ENCODE data around the gene INSC.

INSC gene

DNA sequence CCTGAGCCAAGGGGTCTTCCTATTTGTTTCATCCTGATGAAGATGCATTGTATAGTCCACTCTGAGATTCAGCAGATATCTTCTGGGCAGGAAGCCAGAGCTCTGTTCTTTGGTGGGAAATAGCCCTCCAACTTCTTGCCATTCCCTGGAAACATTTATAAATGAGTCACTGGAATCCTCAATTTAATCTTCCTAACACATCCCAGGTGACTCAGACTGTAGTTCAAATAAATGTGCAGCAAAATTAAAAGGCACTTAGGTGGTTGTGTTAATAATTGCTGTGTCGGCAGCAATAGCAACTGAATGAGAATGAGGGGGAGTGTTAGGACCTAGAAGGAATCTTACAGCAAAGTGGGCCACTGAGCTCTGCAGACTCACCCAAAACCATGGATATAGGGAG lies 108.6 kb downstream of the INSC start:
- no peaks in the 10 kb centered on the region for H3K9me3 Mint-ChIP-seq
- H3K27me3 Mint-ChIP-seq: no peaks in the 10 kb centered on the region
- H3K36me3 Mint-ChIP-seq (ENCODE audit: low read depth): no peaks in the 10 kb centered on the region
- no peak overlapping the region for H3K27ac Mint-ChIP-seq
- H3K4me1 Mint-ChIP-seq (ENCODE audit: low read depth): no peaks in the 10 kb centered on the region
- no peak overlapping the region for H3K4me3 Mint-ChIP-seq
- no peak for DNase-seq

DNA sequence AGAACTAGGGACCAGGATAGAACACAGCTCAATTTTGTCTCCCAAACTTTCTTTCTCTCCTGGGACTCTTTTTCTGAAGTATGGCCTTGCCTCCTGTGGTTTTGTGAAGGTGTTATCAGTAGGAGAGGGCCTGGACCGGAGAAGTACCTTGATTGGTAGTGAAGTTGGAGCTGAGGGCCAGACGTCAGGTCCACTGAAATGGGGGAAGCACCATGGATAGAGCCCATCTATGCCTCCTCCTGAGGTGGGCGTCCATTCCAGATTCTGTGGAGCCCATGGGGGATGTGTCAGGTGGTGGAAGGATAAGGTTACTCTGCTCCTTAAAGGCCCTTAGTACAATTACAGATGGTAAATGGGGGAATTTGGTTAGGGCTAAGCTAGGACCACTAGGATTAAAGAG lies 109.7 kb downstream of the INSC start:
- no peaks in the 10 kb centered on the region for H3K4me1 Mint-ChIP-seq (ENCODE audit: low read depth)
- no peaks in the 10 kb centered on the region for H3K9me3 Mint-ChIP-seq
- peaks cover 3% of the 10 kb centered on the region for H3K27me3 Mint-ChIP-seq
- no peak for DNase-seq
- H3K27ac Mint-ChIP-seq: no peak overlapping the region
- no peaks in the 10 kb centered on the region for H3K36me3 Mint-ChIP-seq (ENCODE audit: low read depth)
- H3K4me3 Mint-ChIP-seq: no peak overlapping the region

DNA sequence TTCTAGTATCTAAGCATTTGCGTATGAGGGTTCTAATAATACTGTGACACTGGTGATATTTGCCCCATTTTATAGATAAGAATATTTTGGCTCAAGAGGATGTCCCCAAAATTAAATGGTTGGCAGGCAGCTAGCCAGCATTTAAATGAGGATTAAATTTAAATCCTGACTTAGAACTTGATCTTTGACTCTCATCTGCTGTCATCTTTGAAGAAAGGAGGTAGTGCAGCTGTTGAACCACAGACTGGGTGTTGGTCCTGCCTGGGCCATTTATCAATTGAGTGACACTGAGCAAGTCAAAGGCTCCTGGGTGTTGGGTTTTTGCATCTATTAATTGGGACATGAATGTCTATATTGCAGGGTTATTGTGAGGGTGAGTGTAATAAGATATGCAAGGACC lies 112.3 kb downstream of the INSC start:
- Mint-ChIP-seq H3K27me3 (peaks cover 3% of the 10 kb centered on the region), H3K36me3 (ENCODE audit: low read depth) (no peaks in the 10 kb centered on the region), H3K27ac (no peak overlapping the region), H3K9me3 (no peaks in the 10 kb centered on the region), H3K4me3 (no peak overlapping the region), H3K4me1 (ENCODE audit: low read depth) (no peaks in the 10 kb centered on the region)
- no peak for DNase-seq

DNA sequence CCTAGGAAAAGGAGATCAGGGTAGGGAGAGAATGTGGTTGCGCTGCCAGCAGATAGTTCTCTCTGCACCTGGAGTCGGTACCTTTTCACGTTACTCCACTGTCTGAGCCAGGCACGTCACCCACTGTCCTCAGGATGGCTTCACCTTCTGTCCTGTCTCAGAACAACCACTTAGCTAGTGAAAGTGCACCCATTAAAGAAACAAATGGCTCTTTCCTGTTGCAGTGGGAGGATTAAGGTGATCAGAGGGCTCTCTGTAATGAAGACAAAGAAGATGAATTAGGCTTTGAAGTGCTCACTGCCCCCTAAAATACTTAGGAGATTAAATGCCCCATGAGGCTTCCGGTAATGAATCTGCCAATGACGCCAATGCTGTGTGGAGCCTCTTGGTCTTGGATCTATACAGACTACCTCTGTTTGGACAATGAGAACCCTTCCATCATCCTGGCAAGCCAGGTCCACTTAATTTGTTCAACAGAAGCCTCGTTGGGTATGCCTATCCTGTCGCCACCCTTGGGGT lies 113.7 kb downstream of the INSC start:
- Mint-ChIP-seq H3K4me1 (ENCODE audit: low read depth) (no peaks in the 10 kb centered on the region), H3K27ac (no peak overlapping the region), H3K9me3 (no peaks in the 10 kb centered on the region), H3K36me3 (ENCODE audit: low read depth) (no peaks in the 10 kb centered on the region), H3K27me3 (peaks cover 3% of the 10 kb centered on the region), H3K4me3 (no peak overlapping the region)
- DNase-seq: no peak

DNA sequence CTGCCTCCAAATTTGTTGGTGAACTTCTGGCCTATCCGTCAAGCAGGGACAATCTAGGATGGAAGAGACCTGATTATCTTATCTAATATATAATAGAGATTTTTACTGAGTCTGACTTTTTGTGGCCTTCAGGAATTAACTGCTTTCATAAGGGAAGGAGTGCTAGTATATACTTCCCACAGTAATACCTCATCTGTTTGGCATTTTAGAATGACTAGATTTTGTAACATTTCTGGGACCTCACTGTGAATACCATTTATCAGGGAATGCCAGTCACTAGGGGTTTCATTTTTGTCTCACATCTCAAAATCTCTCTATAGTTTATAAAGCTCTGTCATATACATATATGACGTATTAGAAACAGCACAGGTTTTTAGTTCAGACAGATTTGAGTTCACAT lies 114.3 kb downstream of the INSC start:
- H3K27ac Mint-ChIP-seq: no peak overlapping the region
- no peak for DNase-seq
- no peak overlapping the region for H3K4me3 Mint-ChIP-seq
- no peaks in the 10 kb centered on the region for H3K9me3 Mint-ChIP-seq
- no peaks in the 10 kb centered on the region for H3K4me1 Mint-ChIP-seq (ENCODE audit: low read depth)
- no peaks in the 10 kb centered on the region for H3K36me3 Mint-ChIP-seq (ENCODE audit: low read depth)
- peaks cover 3% of the 10 kb centered on the region for H3K27me3 Mint-ChIP-seq

DNA sequence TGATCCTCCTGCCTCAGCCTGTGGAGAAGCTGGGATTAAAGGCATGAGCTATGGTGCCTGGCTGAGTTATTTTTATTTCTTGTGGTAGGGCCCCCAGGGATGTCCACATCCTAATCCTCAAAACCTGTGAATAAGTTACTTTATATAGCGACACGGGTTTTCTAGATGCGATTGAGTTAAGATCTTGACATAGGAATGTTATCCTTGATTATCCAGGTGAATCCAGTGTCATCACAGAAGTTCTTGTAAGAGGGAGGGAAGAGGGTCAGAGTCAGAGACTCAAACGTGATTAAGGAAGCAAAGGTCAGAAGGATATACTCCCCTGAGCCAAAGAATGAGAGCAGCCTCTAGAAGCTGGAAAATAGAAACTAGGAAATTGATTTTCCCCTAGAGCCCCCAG lies 117.8 kb downstream of the INSC start:
- Mint-ChIP-seq H3K36me3 (ENCODE audit: low read depth) (no peaks in the 10 kb centered on the region), H3K9me3 (no peaks in the 10 kb centered on the region), H3K4me1 (ENCODE audit: low read depth) (no peaks in the 10 kb centered on the region), H3K4me3 (no peak overlapping the region), H3K27me3 (peaks cover 6% of the 10 kb centered on the region), H3K27ac (no peak overlapping the region)
- no peak for DNase-seq

DNA sequence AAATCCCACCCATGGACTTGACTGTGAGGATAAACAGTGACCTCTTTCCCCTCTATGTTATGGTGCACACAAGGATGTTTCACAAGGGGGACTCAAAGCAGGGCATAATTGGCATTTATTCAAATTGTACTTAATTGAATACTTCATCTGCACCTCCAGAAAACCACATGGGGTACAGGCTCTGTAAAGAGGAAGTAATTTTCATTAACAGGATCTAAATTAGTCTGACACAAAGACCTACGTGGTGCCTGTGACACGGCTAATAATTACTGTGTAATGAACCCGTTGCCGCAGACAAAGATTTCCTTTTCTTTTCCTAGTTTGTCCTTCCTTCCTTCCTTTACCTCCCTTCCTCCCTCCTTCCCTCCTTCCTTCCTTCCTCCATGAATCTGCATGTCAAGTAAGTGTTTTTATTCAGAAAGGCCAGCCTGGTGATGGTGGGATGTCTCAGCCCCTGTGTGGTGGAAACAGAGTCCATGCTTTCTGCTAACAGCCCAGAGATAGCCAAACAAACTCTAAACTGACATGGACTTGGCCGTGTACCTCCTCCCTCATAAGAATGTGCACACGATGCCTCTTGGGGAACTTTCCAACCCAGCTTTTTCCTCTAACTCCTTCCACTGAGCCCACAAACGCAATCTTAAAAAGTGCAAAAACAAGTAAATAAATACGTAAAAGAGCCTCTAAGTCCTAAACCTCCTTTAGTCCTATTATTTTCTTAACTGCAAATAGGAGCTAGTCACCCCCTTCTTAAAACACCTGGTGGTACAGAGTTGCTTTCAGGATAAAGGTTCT lies 118.8 kb downstream of the INSC start:
- DNase-seq: no peak
- H3K36me3 Mint-ChIP-seq (ENCODE audit: low read depth): no peaks in the 10 kb centered on the region
- no peak overlapping the region for H3K4me3 Mint-ChIP-seq
- H3K4me1 Mint-ChIP-seq (ENCODE audit: low read depth): no peaks in the 10 kb centered on the region
- H3K27me3 Mint-ChIP-seq: peaks cover 6% of the 10 kb centered on the region
- H3K27ac Mint-ChIP-seq: no peak overlapping the region
- no peaks in the 10 kb centered on the region for H3K9me3 Mint-ChIP-seq

DNA sequence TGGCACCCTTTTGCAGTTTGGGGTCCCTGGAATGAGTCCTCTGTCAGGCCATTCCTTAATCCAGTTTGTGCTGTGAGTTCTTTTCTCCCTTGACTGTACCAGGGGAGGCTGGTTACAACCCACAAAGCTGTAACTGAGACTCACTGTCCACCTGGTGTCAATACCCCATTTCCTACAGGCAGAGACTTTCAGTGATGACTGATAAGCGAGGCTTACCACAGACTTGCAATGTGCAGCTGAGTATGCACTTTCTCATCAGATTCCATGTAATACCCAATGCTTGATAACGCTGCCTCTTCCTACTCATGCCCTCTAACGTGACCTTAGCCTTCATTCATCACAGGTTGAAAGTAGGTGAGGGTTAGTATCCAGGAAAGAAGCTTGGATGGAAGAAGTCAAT lies 120.1 kb downstream of the INSC start:
- no peak overlapping the region for H3K4me3 Mint-ChIP-seq
- H3K4me1 Mint-ChIP-seq (ENCODE audit: low read depth): no peaks in the 10 kb centered on the region
- peaks cover 3% of the 10 kb centered on the region for H3K27me3 Mint-ChIP-seq
- DNase-seq: no peak
- no peaks in the 10 kb centered on the region for H3K9me3 Mint-ChIP-seq
- no peaks in the 10 kb centered on the region for H3K36me3 Mint-ChIP-seq (ENCODE audit: low read depth)
- H3K27ac Mint-ChIP-seq: no peak overlapping the region

DNA sequence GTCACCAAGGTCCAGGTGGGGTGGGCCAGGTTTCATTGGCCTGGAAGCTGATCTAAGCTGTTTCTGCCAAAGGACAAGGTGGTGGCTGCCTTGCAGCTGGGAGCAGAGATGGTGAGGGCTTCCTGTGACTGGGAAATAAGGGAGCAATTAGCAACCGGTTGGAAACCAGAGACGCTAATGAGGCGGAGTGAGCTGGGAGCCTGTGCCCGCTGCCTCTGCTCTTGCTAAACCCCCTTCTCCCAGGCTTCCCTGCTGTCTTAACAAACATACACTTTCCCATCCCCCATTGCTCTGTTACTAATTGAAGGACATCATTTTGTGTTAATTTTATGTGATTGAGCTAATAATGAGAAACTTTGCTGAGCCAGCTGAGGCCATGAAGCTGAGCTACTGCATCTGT lies 121.8 kb downstream of the INSC start:
- no peaks in the 10 kb centered on the region for H3K36me3 Mint-ChIP-seq (ENCODE audit: low read depth)
- H3K27ac Mint-ChIP-seq: no peak overlapping the region
- no peak for DNase-seq
- no peaks in the 10 kb centered on the region for H3K9me3 Mint-ChIP-seq
- H3K27me3 Mint-ChIP-seq: peaks cover 3% of the 10 kb centered on the region
- no peak overlapping the region for H3K4me3 Mint-ChIP-seq
- H3K4me1 Mint-ChIP-seq (ENCODE audit: low read depth): no peaks in the 10 kb centered on the region

DNA sequence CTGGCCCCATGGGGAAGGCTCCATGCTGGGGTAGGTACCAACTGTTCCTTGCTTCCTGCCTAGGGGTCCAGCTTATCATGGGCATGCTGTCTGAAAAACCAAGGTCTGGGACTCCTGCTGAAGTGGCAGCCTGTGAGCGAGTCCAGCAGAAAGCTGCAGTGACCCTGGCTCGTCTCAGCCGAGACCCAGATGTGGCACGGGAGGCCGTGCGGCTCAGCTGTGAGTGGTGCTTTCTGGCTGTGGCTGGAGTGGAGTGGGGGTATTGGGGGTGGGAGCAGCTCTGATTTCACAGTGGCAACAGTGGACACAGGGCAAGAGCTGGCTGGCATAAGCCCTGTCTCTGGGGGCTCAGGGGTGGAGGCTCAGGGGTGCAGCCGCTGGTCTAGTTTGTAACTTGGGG lies 124.1 kb downstream of the INSC start:
- Mint-ChIP-seq H3K4me1 (ENCODE audit: low read depth) (no peaks in the 10 kb centered on the region), H3K4me3 (no peak overlapping the region), H3K27ac (no peak overlapping the region), H3K27me3 (peaks cover 3% of the 10 kb centered on the region), H3K9me3 (no peaks in the 10 kb centered on the region), H3K36me3 (ENCODE audit: low read depth) (no peaks in the 10 kb centered on the region)
- DNase-seq: no peak

DNA sequence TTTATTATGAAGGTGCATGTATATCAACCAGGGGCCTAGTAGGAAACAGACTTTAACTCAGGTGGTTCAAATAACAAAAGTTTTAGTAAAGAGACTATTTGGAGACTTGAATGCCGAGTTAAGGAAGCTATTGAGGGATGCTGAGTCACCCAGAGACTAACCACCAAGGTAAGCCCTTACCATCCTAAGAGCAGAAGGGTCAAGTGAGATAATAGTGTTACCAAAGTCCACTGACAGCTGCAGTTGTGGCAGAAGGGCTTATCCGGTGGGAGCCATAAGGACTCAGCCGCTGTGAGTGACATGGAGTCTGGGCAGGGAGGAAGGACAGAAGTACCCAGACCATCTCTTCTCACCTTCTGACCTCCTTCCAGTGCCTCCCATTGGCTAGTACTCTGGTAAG lies 134.0 kb downstream of the INSC start:
- no peaks in the 10 kb centered on the region for H3K9me3 Mint-ChIP-seq
- no peak for DNase-seq
- no peak overlapping the region for H3K4me3 Mint-ChIP-seq
- H3K4me1 Mint-ChIP-seq (ENCODE audit: low read depth): no peaks in the 10 kb centered on the region
- H3K36me3 Mint-ChIP-seq (ENCODE audit: low read depth): no peaks in the 10 kb centered on the region
- peaks cover 11% of the 10 kb centered on the region for H3K27me3 Mint-ChIP-seq
- H3K27ac Mint-ChIP-seq: no peak overlapping the region

DNA sequence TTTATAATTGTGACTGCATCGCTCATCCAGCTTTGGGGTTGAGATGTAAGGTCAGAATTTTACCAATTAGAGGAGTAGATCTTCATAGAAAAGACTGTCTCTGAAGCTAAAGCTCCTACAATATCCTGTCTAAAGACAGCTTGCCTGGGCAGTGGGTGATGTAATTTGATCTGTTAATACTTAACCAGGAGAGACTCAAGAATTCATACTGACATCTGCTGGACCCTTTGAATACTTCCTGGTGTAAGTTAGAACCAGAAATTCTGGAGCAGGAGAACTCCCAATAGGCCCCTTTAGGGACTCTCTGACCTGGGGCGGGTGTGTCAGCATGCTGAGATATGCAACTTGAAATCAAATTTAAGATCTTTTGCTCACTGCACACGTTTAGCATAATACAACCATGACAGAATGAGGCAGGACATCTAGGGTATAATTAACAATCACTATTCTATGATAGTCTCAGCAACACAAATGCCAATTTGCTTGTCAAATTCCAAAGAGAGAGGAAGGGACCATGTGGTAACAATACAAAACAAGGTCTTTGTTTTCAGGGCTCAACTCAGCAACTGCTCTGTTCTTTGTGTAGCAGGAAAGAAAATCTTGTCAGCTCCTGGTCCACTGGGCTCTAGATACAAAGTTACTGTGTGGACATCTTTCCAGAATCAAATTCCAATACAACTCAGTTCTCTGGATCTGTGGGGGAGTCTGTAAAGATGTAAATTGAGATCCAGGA lies 143.9 kb downstream of the INSC start:
- DNase-seq: no peak
- no peak overlapping the region for H3K27ac Mint-ChIP-seq

DNA sequence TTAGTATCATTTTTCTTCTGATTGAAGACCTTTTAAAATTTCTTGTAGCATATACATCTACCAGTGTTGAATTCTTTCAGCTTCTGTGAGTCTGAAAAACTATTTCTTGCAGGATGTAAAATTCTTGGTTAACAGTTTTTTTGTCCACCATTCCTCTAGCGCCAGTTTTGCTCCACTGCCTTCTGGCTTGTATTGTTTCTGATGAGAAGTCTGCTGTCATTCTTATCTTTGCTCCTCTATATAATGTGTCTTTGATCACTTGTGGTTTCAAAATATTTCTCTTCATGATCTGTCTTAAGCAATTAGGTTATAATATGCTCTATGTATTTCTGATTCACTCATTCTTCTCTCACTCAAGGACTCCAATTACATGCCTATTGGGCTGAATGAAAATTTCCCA lies 152.3 kb downstream of the INSC start:
- Mint-ChIP-seq H3K4me1 (ENCODE audit: low read depth) (no peaks in the 10 kb centered on the region), H3K27me3 (peaks cover under 1% of the 10 kb centered on the region), H3K9me3 (peaks cover 14% of the 10 kb centered on the region), H3K36me3 (ENCODE audit: low read depth) (no peaks in the 10 kb centered on the region), H3K4me3 (no peak overlapping the region), H3K27ac (no peak overlapping the region)
- no peak for DNase-seq

More for the DNA sequence above, 143.9 kb downstream of the INSC start:
- Mint-ChIP-seq H3K9me3 (no peaks in the 10 kb centered on the region), H3K4me1 (ENCODE audit: low read depth) (no peaks in the 10 kb centered on the region), H3K4me3 (no peak overlapping the region), H3K27me3 (peaks cover 8% of the 10 kb centered on the region), H3K36me3 (ENCODE audit: low read depth) (no peaks in the 10 kb centered on the region)

DNA sequence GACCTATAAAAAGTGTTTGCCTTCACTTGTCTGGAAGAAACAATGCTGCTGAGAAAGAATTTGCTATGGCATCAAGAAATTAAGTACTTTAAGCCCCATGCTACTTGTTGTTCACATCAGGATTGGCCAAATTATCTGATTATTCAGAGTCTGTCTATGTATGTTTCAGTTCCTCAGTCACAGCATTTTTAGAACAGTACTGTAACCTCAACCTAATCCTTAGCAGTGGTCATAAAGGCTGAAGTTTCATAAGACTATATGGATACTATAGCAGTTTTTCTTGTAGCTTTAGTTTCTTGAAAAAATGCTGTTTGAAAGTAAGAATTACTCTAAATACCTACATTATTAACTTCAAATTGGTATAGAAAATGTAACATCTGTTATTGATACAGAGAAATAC lies 153.9 kb downstream of the INSC start:
- no peaks in the 10 kb centered on the region for H3K36me3 Mint-ChIP-seq (ENCODE audit: low read depth)
- H3K9me3 Mint-ChIP-seq: peaks cover 14% of the 10 kb centered on the region
- no peak overlapping the region for H3K27ac Mint-ChIP-seq
- DNase-seq: no peak
- H3K27me3 Mint-ChIP-seq: peaks cover 11% of the 10 kb centered on the region
- no peaks in the 10 kb centered on the region for H3K4me1 Mint-ChIP-seq (ENCODE audit: low read depth)
- H3K4me3 Mint-ChIP-seq: no peak overlapping the region

DNA sequence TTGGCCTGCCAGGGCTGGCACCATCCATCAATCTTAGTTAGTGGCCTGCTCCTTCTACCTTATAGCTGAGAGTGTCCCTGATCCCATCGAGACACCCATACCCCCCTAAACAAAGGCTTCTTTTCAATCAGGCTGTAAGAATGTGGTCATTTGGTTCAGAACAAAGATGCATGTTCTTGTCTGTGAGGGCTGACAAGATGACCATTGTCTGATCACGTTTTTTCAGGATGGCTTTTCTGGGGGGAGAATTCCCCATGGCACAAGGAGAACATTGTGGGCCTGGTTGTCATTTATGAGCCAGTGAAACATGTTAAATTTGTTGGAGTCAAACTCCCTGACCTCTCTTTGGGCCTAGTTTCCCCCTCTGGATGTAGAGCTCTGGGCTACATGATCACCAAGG lies 160.4 kb downstream of the INSC start:
- Mint-ChIP-seq H3K9me3 (no peaks in the 10 kb centered on the region), H3K27ac (no peak overlapping the region), H3K36me3 (ENCODE audit: low read depth) (no peaks in the 10 kb centered on the region), H3K4me1 (ENCODE audit: low read depth) (no peaks in the 10 kb centered on the region), H3K27me3 (peaks cover 39% of the 10 kb centered on the region), H3K4me3 (no peak overlapping the region)
- DNase-seq: no peak

Measured in activated T-cell treated with anti-CD3 and anti-CD28 coated beads, Interleukin-2, amount 50 U/mL, for 24 hours (primary cell).